OCI-LY1 (cell line): Measurements from ENCODE around the gene ARHGAP24.

Source experiments
- CTCF ChIP-seq: fragments of 200-600 bp; sonication (generic), shearing (Covaris generic); IDR thresholded peaks from 2 replicates; pipeline ENCODE4 v1.5.1; 2017; ENCODE audit warnings: mild to moderate bottlenecking, antibody characterized with exemption, low read length, moderate library complexity, mixed read lengths
- EZH2 ChIP-seq: fragments of 200-600 bp; sonication (generic), shearing (Covaris generic); IDR thresholded peaks from 2 replicates; pipeline ENCODE4 v1.8.0; 2017; ENCODE audit warnings: borderline replicate concordance, mixed run types, mild to moderate bottlenecking, antibody characterized with exemption, low read length, moderate library complexity, mixed read lengths

GRCh38 chr4:85707611-85708010 lies 232.7 kb downstream of the ARHGAP24 start:
- TF ChIP-seq CTCF: no peak
- TF ChIP-seq EZH2: no peak
